NT2/D1 (cell line): ENCODE results near the gene LILRA1.

Source experiments
- SUZ12 ChIP-seq: IDR thresholded peaks from 2 replicates; pipeline ENCODE4 v1.6.1; 2011; ENCODE audit not compliant: insufficient read length, insufficient read depth; ENCODE audit errors: extremely low read depth
- YY1 ChIP-seq: IDR thresholded peaks from 2 replicates; pipeline ENCODE4 v1.6.1; 2011; ENCODE audit not compliant: insufficient read length, insufficient read depth
- ZNF274 ChIP-seq: IDR thresholded peaks from 2 replicates; pipeline ENCODE4 v1.6.1; 2011; ENCODE audit warnings: mild to moderate bottlenecking, low read depth, low read length

DNA sequence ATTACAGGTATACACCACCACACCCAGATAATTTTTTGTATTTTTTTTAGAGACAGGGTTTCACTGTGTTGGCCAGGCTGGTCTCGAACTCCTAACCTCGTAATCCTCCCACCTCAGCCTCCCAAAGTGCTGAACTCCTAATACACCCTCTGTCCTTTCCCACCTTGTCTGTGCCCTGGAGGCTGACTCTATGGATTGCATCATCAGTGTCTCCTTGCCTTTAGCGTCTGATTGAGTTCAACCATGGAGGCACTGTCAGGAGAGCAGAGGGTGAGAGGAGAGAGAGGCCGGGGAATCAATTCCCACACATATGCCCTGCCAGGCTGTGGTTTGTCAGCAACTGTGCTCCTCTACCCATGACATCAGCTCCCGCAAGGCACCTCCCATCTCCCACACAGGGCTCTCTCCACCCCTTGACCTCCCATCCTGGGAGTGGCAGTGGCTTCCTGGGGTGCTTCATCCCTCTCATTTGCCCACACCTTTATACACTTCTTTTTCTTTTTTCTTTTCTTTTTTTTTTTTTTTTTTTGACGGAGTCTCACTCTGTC, 56.8 kb downstream of the LILRA1 start:
- no peak for TF ChIP-seq ZNF274
- TF ChIP-seq YY1, result no peak
- TF ChIP-seq SUZ12, result no peak
